ES-I3 (cell line): ENCODE measurements around the gene UBE3C.

Source experiments
- H3K36me3 ChIP-seq: 2 replicates; pipeline ENCODE4 v1.6.1; 2013; ENCODE audit warnings: mild to moderate bottlenecking, low read length, control low read depth, moderate library complexity; ENCODE audit not compliant: insufficient read depth
- H3K4me1 ChIP-seq: 2 replicates; pipeline ENCODE4 v1.6.1; 2013; ENCODE audit warnings: mild to moderate bottlenecking, control low read depth, low read length; ENCODE audit not compliant: insufficient read depth
- H3K9ac ChIP-seq: 2 replicates; pipeline ENCODE4 v1.6.1; 2013; ENCODE audit warnings: low read depth, mild to moderate bottlenecking, low read length, moderate library complexity
- H3K9me3 ChIP-seq: 2 replicates; pipeline ENCODE4 v1.6.1; 2013; ENCODE audit warnings: mild to moderate bottlenecking, low read length, moderate library complexity; ENCODE audit not compliant: control insufficient read depth, insufficient read depth

UBE3C gene

DNA sequence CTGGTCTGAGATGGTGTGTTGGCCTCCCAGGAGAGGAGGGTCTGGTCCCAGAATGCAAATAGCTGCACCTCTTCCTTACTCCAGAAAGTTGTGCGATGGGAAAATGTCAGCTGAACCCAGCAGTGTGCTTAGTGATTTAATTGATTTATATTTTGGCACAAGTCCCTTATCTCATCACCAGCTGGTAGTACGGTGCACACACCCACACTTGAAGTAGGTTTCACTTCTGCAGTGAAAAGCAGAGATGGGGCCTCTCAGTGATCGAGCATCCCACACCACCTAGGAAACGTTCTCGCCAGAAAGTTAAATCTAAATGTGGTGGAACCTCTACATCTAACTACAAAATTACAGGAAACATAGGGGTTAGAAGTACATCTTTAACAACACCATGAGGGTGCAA lies 80.4 kb downstream of the UBE3C start:
- peaks cover 34% of the 10 kb centered on the region for H3K36me3 ChIP-seq
- H3K4me1 ChIP-seq: no peaks in the 10 kb centered on the region
- no peaks in the 10 kb centered on the region for H3K9me3 ChIP-seq
- no peak overlapping the region for H3K9ac ChIP-seq

DNA sequence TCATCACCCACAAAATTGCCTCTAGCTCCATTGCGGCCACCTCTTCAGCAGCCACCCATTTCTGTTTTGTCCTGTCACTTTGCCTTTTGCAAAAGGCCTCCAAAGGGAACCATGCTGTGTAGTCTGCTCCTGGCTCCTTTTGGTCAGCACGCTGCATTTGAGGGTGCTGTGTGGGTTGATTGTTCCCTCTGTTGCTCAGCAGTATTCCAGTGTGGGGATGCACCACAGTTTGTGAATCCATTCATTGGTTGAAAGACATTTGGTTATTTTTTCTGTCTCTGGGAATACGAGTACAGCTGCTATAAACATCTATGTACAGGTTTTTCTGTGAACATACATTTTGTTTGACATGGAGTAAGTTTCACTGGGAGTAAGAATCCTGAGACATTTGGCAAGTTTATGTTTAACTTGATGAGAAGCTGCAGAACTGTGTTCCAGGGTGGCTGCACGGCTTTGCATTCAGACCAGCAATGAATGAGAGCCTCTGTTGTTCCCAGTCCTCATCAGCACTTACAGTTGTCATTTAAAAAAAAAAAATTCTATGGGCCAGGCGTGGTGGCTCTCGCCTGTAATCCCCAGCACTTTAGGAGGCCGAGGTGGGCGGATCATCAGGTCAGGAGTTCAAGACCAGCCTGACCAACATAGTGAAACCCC lies 82.3 kb downstream of the UBE3C start:
- no peaks in the 10 kb centered on the region for H3K4me1 ChIP-seq
- H3K36me3 ChIP-seq: peaks cover 38% of the 10 kb centered on the region
- H3K9me3 ChIP-seq: no peaks in the 10 kb centered on the region
- H3K9ac ChIP-seq: no peak overlapping the region

- no peak overlapping the region for H3K9ac ChIP-seq
- no peaks in the 10 kb centered on the region for H3K4me1 ChIP-seq
- H3K9me3 ChIP-seq: no peaks in the 10 kb centered on the region
- peaks cover 30% of the 10 kb centered on the region for H3K36me3 ChIP-seq
Measured at GRCh38 chr7:157222687-157223086, 84.0 kb downstream of the UBE3C start.

GRCh38 chr7:157224627-157225026 lies 85.9 kb downstream of the UBE3C start:
- Histone ChIP-seq H3K36me3 (peaks cover 28% of the 10 kb centered on the region), H3K9ac (no peak overlapping the region), H3K4me1 (no peaks in the 10 kb centered on the region), H3K9me3 (no peaks in the 10 kb centered on the region)

DNA sequence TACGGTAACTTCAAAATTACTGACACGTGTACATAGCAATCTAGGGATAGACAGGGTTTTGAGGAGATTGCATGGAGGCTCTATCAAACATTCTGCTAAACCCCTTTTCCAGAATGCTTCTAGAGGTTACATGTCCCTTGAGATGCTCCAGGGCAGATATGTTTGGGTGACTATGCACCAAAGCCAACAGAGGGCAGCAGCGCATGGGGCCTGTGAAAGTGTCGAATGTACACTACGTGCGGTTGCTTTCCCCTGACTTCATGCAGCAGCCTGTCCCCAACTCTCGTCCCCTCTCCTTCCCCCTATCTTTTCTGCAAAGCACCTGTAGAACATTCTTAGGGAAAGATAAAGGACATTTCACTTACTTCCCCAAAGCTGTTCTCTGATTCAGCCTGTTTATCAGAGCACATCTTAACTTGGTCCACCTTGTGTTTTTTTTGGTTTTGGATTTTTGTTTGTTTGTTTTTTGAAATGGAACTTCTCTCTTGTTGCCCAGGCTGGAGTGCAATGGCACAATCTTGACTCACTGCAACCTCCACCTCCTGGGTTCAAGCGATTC lies 90.2 kb downstream of the UBE3C start:
- no peaks in the 10 kb centered on the region for H3K4me1 ChIP-seq
- no peaks in the 10 kb centered on the region for H3K9me3 ChIP-seq
- no peak overlapping the region for H3K9ac ChIP-seq
- H3K36me3 ChIP-seq: peaks cover 20% of the 10 kb centered on the region

DNA sequence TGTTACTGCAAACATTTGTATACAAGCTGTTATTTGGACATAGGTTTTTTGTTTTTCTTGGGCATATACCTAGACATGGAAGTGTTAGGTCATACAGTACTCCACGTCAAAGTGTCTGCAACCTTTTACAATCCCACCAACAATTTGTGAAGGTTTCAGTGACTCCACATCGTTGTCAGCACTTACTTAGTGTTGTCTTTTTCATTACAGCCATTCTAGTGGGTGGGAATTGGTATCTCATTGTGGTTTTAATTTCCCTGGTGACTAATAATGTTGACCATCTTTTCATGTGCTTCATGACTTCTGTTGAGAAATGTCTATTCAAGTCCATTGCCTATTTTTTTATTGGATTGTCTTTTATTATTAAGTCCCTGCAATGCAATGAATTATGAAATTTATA lies 95.0 kb downstream of the UBE3C start:
- no peaks in the 10 kb centered on the region for H3K4me1 ChIP-seq
- no peaks in the 10 kb centered on the region for H3K9me3 ChIP-seq
- peaks cover 16% of the 10 kb centered on the region for H3K36me3 ChIP-seq
- H3K9ac ChIP-seq: no peak overlapping the region

GRCh38 chr7:157234271-157234670 lies 95.5 kb downstream of the UBE3C start:
- Histone ChIP-seq H3K36me3 (peaks cover 14% of the 10 kb centered on the region), H3K4me1 (no peaks in the 10 kb centered on the region), H3K9me3 (no peaks in the 10 kb centered on the region), H3K9ac (no peak overlapping the region)

- Histone ChIP-seq H3K9me3 (no peaks in the 10 kb centered on the region), H3K9ac (no peak overlapping the region), H3K36me3 (peaks cover 14% of the 10 kb centered on the region), H3K4me1 (no peaks in the 10 kb centered on the region)
Measured at GRCh38 chr7:157235357-157236333, 96.9 kb downstream of the UBE3C start.

DNA sequence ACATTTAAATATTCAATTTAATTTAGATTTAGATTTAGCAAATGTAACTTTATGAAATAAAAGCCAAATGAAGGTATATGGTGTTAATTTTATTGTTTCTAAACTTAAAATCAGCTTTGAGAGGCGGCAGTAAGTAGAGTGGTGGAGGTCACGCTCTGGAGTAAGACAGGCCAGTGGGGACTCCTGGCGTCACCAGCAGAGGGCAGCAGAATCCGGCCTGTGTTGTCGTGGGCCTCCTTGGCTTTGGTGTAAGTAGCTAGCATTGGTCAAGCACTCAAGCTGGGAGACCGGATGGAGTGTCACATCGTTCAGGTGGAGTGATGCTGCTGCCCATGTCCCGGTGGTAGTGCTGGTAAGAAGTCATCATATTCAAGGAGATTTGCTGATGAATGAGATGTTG lies 99.4 kb downstream of the UBE3C start:
- H3K36me3 ChIP-seq: peaks cover 5% of the 10 kb centered on the region
- no peaks in the 10 kb centered on the region for H3K9me3 ChIP-seq
- no peak overlapping the region for H3K9ac ChIP-seq
- no peaks in the 10 kb centered on the region; the same call in 1 of the 2 replicates for H3K4me1 ChIP-seq

GRCh38 chr7:157239571-157240270 lies 101.0 kb downstream of the UBE3C start:
- Histone ChIP-seq H3K4me1 (no peaks in the 10 kb centered on the region; the same call in 1 of the 2 replicates), H3K36me3 (no peaks in the 10 kb centered on the region; the same call in 1 of the 2 replicates), H3K9me3 (no peaks in the 10 kb centered on the region)

DNA sequence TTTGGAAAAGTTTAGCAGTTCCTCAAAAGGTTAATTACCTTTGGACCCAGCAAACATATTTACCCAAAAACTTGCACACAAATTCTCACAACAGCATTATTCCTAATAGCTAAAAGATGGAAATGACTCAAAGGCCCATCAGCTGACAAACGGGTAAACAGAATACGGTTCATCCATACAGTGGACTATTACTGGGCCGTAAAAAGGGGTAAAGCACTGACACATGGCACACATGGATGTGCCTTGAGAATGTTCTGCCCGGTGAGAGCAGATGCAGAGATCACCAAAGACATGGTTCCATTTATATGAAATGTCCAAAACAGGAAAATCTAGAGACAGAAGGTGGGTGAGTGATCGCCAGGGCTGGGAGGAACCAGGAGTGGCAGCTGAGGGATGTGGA lies 102.9 kb downstream of the UBE3C start:
- Histone ChIP-seq H3K36me3 (no peaks in the 10 kb centered on the region; the same call in 1 of the 2 replicates), H3K9me3 (no peaks in the 10 kb centered on the region), H3K4me1 (no peaks in the 10 kb centered on the region; the same call in 1 of the 2 replicates), H3K9ac (no peak overlapping the region)

More at GRCh38 chr7:157239571-157240270, 101.0 kb downstream of the UBE3C start:
- no peak overlapping the region for H3K9ac ChIP-seq

DNA sequence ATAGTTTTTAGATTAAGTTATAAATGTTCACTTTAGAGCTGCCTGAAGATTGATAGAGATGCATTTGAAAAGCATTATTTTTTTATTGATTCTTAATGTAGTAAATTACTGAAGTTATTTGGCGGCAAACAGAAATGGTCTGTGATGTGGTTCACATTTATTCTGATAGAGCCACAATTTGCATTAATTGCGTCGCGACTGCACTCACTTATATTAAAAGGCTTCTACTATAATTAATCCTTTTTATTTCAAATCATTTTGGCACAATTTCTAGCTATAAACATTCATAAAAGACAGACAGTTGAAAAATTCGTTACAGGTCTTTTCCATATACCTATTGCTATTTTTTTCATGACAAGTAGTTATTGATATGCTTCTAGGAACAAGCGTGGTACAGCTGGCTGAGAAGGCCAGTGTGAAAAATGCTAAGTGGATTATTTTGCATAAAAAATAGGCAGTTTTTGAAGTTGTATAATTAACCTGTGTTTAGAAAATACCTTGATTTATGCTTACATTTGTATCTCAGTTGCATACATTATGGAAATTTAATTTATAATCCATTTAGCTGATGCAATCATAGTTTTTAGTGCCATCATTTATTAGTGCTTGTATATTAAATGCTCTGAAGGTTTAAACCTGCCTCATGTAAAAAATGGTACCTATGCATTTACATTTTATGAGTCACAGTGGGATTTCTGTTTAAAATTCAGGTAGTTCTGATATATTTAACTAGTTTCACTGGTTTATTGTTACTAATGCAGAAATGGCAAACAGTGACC lies 106.0 kb downstream of the UBE3C start:
- no peaks in the 10 kb centered on the region for H3K9me3 ChIP-seq
- H3K9ac ChIP-seq: no peak overlapping the region
- H3K36me3 ChIP-seq: peaks cover 4% of the 10 kb centered on the region; the same call in 1 of the 2 replicates
- H3K4me1 ChIP-seq: no peaks in the 10 kb centered on the region; the same call in 1 of the 2 replicates

DNA sequence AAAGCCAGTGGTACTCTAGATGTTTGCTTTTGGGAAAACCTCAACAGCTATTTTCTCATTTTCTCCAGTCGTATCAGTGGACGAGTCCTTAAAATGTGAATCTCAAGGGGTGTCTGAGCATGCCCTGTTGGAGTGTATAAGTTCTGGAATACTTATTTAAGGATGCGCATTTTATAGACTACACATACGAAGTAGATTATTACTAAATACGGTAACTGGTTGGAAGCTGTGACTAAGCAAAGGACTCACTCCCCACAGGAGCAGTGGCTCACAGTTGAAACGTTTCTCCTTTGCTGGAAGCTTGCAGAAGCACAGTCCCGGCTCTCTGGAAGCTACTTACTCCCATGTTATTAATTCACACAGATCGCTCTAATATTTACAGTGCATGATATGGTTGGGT lies 107.3 kb downstream of the UBE3C start:
- Histone ChIP-seq H3K9ac (no peak overlapping the region), H3K9me3 (no peaks in the 10 kb centered on the region), H3K4me1 (no peaks in the 10 kb centered on the region; the same call in 1 of the 2 replicates), H3K36me3 (peaks cover 4% of the 10 kb centered on the region; the same call in 1 of the 2 replicates)
